GM10266 (cell line): ENCODE results near the gene ZNF582.

Source experiments
- DNase-seq: peaks from one replicate; pipeline ENCODE4 v3.0.0; 2012; ENCODE audit errors: extremely low spot score
- CTCF ChIP-seq: IDR thresholded peaks from 2 replicates; pipeline ENCODE4 v1.5.1; 2012; ENCODE audit warnings: mild to moderate bottlenecking, low read depth; ENCODE audit not compliant: control insufficient read depth, insufficient read depth; ENCODE audit errors: missing control alignments

Gene ZNF582

GRCh38 chr19:56393119-56394012 is at the start of gene ZNF582:
TSS of gene ZNF582 (minus strand) at chr19:56393534. CDS start at chr19:56391752, 1,782 bp downstream.
- peak; percentile 86 for DNase-seq
- peak; percentile 70 for TF ChIP-seq CTCF

- DNase-seq = no peak
- no peak for TF ChIP-seq CTCF
Measured at GRCh38 chr19:56441206-56441792, 48.0 kb upstream of the ZNF582 start.

- no peak for TF ChIP-seq CTCF
- no peak for DNase-seq
Measured at GRCh38 chr19:56423985-56424353, 30.6 kb upstream of the ZNF582 start.

- DNase-seq = no peak
Measured at GRCh38 chr19:56423276-56423984, 30.1 kb upstream of the ZNF582 start.

GRCh38 chr19:56405062-56405461 is 11.7 kb upstream of the ZNF582 start:
- no peak for TF ChIP-seq CTCF
- no peak for DNase-seq

More at GRCh38 chr19:56423276-56423984, 30.1 kb upstream of the ZNF582 start:
- no peak for TF ChIP-seq CTCF

GRCh38 chr19:56404705-56405056 is 11.3 kb upstream of the ZNF582 start:
- DNase-seq = no peak
- no peak for TF ChIP-seq CTCF
